Measurements from ENCODE around the gene SELPLG.

- TF ChIP-seq POLR2A (IDR thresholded peaks at IDR 0.05) (no peak), EP300 (IDR thresholded peaks at IDR 0.05) (no peak)
Measured at GRCh38 chr12:108646600-108647579, 13.2 kb upstream of the SELPLG start.

All from ovary (tissue), 1 donor.